GM12878 (cell line): Measurements from ENCODE around the gene SDC1. TPM values are rescaled to one million over a fixed set of nuclear protein-coding genes. Genes with fewer than 3 reads are reported as not detected.

Source experiments
- BMI1 ChIP-seq: fragments of 450-650 bp; IDR thresholded peaks from 2 replicates; pipeline ENCODE4 v1.6.1; 2016; ENCODE audit warnings: mild to moderate bottlenecking, moderate library complexity, borderline replicate concordance
- CBFB ChIP-seq: IDR thresholded peaks from 2 replicates; pipeline ENCODE4 v1.6.1; 2016; ENCODE audit warnings: antibody characterized with exemption, low read depth
- CHD1 ChIP-seq: IDR thresholded peaks from 2 replicates; pipeline ENCODE4 v1.6.1; 2012; ENCODE audit warnings: low read depth, low read length, improper control_type of control experiment
- CHD4 ChIP-seq: fragments of 200-600 bp; sonication (generic); IDR thresholded peaks from 2 replicates; pipeline ENCODE4 v1.6.1; 2016; ENCODE audit warnings: mild to moderate bottlenecking
- ELK1 ChIP-seq: IDR thresholded peaks from 2 replicates; pipeline ENCODE4 v1.6.1; 2012; ENCODE audit warnings: low read depth, low read length, improper control_type of control experiment
- FOXK2 ChIP-seq: fragments of 450-650 bp; IDR thresholded peaks from 2 replicates; pipeline ENCODE4 v1.6.1; 2017; ENCODE audit warnings: mild to moderate bottlenecking, moderate library complexity
- HDGF ChIP-seq: fragments of 450-650 bp; IDR thresholded peaks from 2 replicates; pipeline ENCODE4 v1.6.1; 2016; ENCODE audit warnings: antibody characterized with exemption
- LARP7 ChIP-seq: fragments of 450-650 bp; IDR thresholded peaks from 2 replicates; pipeline ENCODE4 v1.6.1; 2017; ENCODE audit warnings: mild to moderate bottlenecking
- MEF2B ChIP-seq: fragments of 450-650 bp; IDR thresholded peaks from 2 replicates; pipeline ENCODE4 v1.6.1; 2018; ENCODE audit warnings: mild to moderate bottlenecking, moderate library complexity; ENCODE audit not compliant: partially characterized antibody, poor library complexity, severe bottlenecking
- NFIC ChIP-seq: IDR thresholded peaks from 2 replicates; pipeline ENCODE4 v1.6.1; 2012; ENCODE audit warnings: low read depth, mild to moderate bottlenecking, inconsistent platforms, low read length, moderate library complexity
- PAX8 ChIP-seq: fragments of 450-650 bp; IDR thresholded peaks from 2 replicates; pipeline ENCODE4 v1.6.1; 2017; ENCODE audit warnings: mild to moderate bottlenecking, moderate library complexity
- PKNOX1 ChIP-seq: fragments of 450-650 bp; IDR thresholded peaks from 2 replicates; pipeline ENCODE4 v1.6.1; 2016; ENCODE audit warnings: mild to moderate bottlenecking
- RELA ChIP-seq: fragments of 450-650 bp; IDR thresholded peaks from 2 replicates; pipeline ENCODE4 v1.8.0; 2014; ENCODE audit warnings: borderline replicate concordance; ENCODE audit not compliant: partially characterized antibody
- RELB ChIP-seq: fragments of 450-650 bp; IDR thresholded peaks from 2 replicates; pipeline ENCODE4 v1.6.1; 2017; ENCODE audit warnings: low read depth, mild to moderate bottlenecking, moderate library complexity
- SMARCA5 ChIP-seq: fragments of 450-650 bp; IDR thresholded peaks from 2 replicates; pipeline ENCODE4 v1.6.1; 2017; ENCODE audit warnings: mild to moderate bottlenecking
- SPI1 ChIP-seq: IDR thresholded peaks from 2 replicates; pipeline ENCODE4 v1.6.1; 2011; ENCODE audit warnings: low read depth, mild to moderate bottlenecking, low read length, moderate library complexity, borderline replicate concordance; ENCODE audit not compliant: insufficient read depth
- SUPT20H ChIP-seq: IDR thresholded peaks from 2 replicates; pipeline ENCODE4 v1.6.1; 2011; ENCODE audit warnings: low read depth, mild to moderate bottlenecking, low read length, moderate library complexity, borderline replicate concordance; ENCODE audit not compliant: control insufficient read depth
- TCF7 ChIP-seq: IDR thresholded peaks from 2 replicates; pipeline ENCODE4 v1.6.1; 2014; ENCODE audit warnings: antibody characterized with exemption, borderline replicate concordance
- USF2 ChIP-seq: IDR thresholded peaks from 2 replicates; pipeline ENCODE4 v1.6.1; 2011; ENCODE audit warnings: low read depth, low read length, improper control_type of control experiment, borderline replicate concordance
- ZBED1 ChIP-seq: IDR thresholded peaks from 2 replicates; pipeline ENCODE4 v1.6.1; 2016; ENCODE audit warnings: borderline replicate concordance
- ZBTB4 ChIP-seq: fragments of 450-650 bp; formaldehyde crosslinking; IDR thresholded peaks from 2 replicates; pipeline ENCODE4 v1.4.0; 2022; ENCODE audit warnings: mild to moderate bottlenecking, moderate library complexity
- polyA plus RNA-seq, 11 experiments: library from polyadenylated mRNA; depleted of rRNA in 4 of 11; unstranded in 6 of 11; stranded (reverse) in 5 of 11; fragments of >200 nt; fragmentation: Nextera tagmentation in 4 of 11; fragmentation: Illumina TruSeq in 1 of 11; extraction: Ambion mirVana in 4 of 11; extraction: Trizol in 1 of 11; gene quantifications; 1 replicate in 1 of 11; 2 replicates in 10 of 11; pipeline versions ENCODE4 v1.2.1 to v1.2.3, GENCODE V29; 2011 to 2016; ENCODE audit warnings: inconsistent platforms in 2 of 11, missing spikeins in 2 of 11, low read depth in 1 of 11
- total RNA-seq, 4 experiments: library from RNA; depleted of rRNA in 3 of 4; stranded (reverse); fragments of >200 nt in 3 of 4; fragmentation: Illumina TruSeq in 1 of 4; extraction: Trizol in 1 of 4; gene quantifications; 2 replicates each; pipeline versions ENCODE4 v1.2.1 to v1.2.3, GENCODE V29; 2013 to 2021

Gene SDC1
- total and polyA plus RNA-seq, 10 of the 15 experiments (the other 5 are each of a cell fraction or from before 2014, with no cell fraction given), result 0.85 to 36.8 (median 23.7) TPM

GRCh38 chr2:20222014-20222768 lies 2.7 kb downstream of the SDC1 start (continued):
- TF ChIP-seq ELK1, result no peak
- TF ChIP-seq BMI1, result no peak
- peak; percentile 55; the same call in 1 of the 2 replicates for TF ChIP-seq NFIC
- TF ChIP-seq ZBED1, result no peak; the same call in 1 of the 2 replicates
- peak; percentile 71 for TF ChIP-seq RELB
- no peak for TF ChIP-seq SUPT20H
- no peak for TF ChIP-seq RELA
- no peak for TF ChIP-seq HDGF
- TF ChIP-seq USF2, result no peak
- TF ChIP-seq FOXK2, result no peak
- no peak for TF ChIP-seq ZBTB4 (CRISPR knock-in tag)
- no peak for TF ChIP-seq PAX8
- TF ChIP-seq MEF2B, result peak; percentile 97
- TF ChIP-seq CHD4, result no peak
- no peak for TF ChIP-seq LARP7
- no peak for TF ChIP-seq SPI1
- no peak for TF ChIP-seq TCF7
- no peak for TF ChIP-seq CBFB
- no peak for TF ChIP-seq CHD1
- no peak for TF ChIP-seq SMARCA5
- no peak for TF ChIP-seq PKNOX1
